Daoy (cell line): ENCODE results near the gene KIAA1586. TPM values are rescaled to one million over a fixed set of nuclear protein-coding genes. Genes with fewer than 3 reads are reported as not detected.
"Not testable (repeated sequence)": the region's sequence is repeated elsewhere in the genome, so short reads cannot be mapped to it uniquely, and the experiment has no call there.

Experiments used
- DNase-seq: peaks from one replicate; pipeline ENCODE4 v3.0.0-alpha.2; 2015; ENCODE audit warnings: low read depth
- total RNA-seq: library from RNA; depleted of rRNA; stranded (reverse); fragments of >200 nt; shearing (Covaris generic); gene quantifications from 2 replicates; pipeline ENCODE4 v1.2.3, GENCODE V29; 2014; rRNA removed

KIAA1586 gene, protein sequence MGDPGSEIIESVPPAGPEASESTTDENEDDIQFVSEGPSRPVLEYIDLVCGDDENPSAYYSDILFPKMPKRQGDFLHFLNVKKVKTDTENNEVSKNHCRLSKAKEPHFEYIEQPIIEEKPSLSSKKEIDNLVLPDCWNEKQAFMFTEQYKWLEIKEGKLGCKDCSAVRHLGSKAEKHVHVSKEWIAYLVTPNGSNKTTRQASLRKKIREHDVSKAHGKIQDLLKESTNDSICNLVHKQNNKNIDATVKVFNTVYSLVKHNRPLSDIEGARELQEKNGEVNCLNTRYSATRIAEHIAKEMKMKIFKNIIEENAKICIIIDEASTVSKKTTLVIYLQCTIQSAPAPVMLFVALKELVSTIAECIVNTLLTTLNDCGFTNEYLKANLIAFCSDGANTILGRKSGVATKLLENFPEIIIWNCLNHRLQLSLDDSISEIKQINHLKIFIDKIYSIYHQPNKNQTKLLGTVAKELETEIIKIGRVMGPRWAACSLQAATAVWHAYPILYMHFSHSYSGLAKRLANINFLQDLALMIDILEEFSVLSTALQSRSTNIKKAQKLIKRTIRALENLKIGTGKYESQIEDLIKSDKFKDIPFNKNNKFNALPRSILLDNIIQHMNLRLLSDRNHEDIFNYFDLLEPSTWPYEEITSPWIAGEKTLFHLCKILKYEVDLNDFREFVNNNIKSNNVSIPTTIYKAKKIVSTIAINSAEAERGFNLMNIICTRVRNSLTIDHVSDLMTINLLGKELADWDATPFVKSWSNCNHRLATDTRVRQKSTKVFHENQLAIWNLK
- 17.4 and 19.7 TPM in 2 replicates for total RNA-seq

DNA sequence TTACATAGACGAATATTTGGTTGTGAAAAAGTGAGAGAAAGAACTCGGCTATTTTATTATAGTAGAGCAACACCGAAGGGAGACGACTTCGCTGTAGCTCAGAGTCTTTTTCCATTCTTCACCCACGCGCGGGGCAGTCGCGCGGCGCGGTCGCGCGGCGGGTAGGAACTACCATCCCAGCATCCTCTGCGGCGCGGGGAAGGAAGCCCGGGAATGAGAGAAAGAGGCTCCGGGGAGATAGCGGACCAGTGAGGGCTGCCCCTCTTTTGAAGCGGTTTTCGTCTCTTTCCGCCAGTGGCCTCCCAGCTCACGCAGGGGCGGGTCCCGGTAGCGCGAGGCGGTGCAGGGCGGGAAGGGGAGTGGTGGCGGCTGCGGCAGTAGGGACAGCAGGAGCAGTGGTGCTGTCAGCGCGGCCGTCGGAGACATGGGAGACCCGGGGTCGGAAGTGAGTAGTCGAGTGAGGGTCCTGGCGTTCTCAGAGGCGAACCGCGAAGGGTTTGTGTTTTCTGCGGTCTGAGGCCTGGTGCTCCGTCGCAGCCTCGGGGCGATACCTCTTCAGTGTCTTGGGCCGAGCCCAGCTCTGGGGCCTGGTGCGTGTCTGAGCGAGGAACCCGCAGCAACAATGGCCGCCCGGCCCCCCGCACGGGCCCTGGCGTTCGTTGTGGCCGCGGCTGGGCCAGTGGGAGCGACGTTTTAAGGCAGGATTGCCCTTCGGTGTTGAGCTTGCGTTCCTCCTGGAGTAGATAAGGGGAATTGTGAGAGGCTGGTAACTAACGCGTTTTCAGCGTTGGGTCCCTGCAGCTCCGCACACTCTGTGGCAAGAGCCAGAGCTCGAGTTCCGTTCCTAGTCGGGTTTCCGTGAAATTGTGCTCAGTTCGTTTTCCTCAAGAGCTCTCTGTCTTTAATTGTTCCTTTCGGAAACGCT lies at the start of gene KIAA1586:
TSS of gene KIAA1586 (plus strand) at position 362 of the 925 bp plus-strand sequence. CDS start at position 425, 63 bp downstream.
- peak; percentile 97 for DNase-seq

DNA sequence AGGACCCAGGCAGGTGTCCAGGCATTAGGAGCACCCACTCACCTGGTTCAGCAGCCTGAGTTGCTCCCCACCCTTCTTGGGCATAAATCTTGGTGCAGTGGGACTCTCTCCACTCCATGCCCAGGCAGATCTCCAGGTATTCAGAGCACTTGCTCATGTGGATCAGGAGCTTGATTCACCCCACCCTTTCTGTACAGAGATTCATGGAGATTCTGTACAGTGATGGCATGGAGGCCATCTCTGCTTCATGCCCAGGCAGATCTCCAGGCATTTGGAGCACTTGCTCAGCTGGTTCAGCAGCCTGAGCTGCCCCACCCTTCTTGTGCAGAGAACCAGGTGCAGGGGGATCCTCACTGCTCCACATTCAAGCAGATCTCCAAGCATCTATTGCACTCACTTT lies 47.4 kb upstream of the KIAA1586 start:
- no peak for DNase-seq

DNA sequence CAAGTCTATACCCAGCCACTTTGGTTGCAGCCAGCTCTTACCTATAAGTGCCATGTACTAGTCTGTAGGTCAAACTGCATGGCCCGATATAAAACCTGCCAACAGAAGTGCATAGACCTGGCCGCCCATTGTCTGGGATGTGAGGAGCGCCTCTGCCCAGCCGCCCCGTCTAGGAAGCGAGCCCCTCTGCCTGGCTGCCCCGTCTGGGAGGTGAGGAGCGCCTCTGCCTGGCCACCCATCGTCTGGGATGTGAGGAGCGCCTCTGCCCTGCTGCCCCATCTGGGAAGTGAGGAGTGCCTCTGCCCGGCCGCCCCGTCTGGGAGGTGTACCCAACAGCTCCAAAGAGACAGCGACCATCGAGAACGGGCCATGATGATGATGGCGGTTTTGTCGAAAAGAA lies 46.7 kb upstream of the KIAA1586 start:
- not testable (repeated sequence) for DNase-seq

DNA sequence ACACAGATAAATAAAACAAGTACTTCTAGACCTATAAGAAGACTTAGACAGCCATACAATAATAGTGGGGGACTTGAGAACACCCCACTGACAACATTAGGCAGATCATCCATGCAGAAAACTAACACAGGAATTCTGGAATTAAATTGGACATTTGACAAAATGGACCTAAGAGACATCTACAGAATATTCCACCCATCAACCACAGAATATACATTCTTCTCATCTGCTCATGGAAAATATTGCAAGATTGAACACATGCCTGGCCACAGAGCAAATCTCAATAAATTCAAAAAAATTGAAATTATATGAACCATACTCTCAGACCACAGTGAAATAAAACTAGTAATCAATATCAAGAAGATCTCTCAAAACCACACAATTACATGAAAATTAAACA lies 44.3 kb upstream of the KIAA1586 start:
- DNase-seq = no peak

DNA sequence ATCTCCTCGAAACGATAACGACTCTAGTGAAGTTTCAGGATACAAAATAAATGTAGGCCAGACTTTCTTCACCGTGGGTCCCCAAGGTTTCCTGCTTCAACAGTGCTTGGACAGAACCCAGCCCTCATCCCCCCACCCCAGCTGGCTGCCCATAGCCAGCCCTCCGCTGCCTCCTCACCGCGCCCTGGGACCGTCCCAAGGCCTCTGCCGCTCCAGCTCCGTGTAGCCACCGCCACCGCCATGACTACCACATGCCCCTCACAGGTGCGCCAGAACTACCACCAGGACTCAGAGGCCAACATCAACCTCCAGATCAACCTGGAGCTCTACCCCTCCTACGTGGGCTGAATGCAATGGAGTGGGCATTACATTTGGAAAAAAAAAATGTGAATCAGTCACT lies 42.2 kb upstream of the KIAA1586 start:
- no peak for DNase-seq

DNA sequence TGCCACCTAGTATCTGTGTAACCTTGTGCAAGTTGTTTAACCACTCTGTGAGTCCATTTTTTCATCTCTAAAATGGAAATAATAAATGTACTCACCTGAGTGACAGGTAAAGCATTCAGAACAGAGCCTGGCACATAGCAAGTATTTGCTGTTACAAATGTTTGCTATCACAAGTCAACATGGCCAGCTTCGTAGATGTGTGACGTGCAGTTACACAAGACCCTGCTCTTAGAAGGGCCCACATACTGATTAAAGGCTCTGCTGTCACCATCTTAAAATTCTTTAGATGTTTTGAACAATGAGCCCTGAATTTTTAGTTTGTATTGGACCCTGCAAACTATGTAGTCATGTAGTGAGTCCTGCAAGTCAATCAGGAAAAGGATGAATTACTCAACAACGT lies 40.4 kb upstream of the KIAA1586 start:
- DNase-seq = no peak

DNA sequence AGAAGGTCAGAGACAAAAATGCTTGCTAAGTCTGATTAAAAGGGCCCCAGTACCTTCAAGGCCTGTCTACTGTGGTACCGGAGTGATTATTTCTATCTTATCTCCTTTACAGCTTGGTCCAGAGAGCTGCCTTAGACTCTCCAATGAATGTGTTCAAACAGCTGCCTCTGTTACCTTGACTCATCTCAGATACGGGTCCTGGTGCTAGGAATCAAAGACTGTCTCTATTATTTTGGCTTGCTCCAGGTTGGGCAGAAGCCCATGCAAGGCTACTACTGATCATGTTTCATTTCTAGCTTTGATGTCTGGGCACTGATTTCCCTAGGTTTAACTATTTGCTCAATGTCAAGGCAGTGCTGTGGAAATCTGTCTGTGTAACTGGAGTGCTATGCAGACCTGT lies 38.4 kb upstream of the KIAA1586 start:
- not testable (repeated sequence) for DNase-seq

DNA sequence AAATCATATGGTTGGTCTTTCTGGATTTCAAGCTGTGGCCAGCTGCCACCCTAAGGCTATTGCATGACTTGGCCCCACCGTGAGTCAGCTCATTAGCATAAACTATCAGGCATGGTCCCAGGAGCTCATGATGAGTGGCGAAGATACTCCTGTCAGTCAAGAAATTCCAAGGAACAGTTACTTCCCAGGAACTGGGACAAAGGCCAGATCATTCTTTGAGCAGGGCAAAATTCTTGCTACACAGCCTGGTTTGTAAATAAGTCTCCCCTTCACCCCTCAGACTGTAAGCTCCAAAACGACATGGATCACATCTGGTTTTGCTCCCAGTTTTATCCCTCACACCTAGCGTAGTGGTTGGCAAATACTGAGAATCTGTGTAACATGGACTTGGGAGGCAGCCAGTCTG lies 33.0 kb upstream of the KIAA1586 start:
- peak; percentile 86 for DNase-seq

DNA sequence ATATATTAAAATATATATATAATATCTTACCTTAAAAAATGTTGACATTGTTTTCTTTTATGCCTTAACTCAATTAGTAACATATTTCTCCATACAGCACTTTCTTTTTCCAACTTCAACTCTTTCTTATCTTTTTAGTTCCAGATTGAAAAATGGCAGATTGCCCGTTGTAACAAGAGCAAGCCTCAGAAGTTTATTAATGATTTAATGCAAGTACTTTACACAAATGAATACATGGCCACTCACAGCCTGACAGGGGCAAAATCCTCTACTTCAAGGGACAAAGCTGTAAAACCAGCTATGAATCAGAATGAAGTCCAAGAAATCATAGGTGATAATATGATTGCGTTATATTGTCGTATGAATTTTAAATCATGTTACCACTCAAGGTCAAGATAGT lies 29.4 kb upstream of the KIAA1586 start:
- no peak for DNase-seq

DNA sequence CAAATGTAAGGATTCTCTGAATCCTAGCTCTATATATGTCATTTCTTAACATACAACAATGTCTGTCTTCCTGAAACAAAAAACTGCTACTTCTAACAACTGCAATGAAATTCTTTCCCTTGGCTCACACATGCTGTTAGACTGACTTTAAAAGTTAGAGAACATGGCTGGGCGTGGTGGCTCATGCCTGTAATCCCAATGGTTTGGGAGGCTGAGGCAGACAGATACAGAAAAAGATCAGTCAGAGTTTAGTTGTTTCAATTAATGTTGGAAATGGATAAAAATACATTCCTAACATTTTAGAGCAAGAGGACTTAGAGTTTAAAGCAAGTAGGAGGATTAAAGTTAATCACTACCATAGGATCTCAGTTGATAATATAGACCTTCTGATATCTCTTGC lies 28.7 kb upstream of the KIAA1586 start:
- no peak for DNase-seq

DNA sequence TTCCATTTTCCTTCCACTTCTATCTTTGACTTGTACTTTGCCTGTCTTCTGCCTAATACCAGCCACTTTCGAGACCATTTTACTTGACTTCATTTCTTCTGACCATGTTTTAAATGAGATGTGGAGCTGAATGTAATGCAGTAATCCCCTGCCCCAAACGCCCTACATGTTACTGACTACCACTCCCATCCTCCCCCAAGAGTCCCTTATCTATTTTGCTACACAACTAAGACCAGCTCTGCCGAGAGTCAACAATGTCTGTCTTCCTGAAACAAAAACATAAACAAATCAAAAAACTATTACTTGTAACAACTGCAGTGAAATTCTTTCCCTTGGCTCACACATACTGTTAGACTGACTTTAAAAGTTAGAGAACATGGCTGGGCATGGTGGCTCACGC lies 27.1 kb upstream of the KIAA1586 start:
- DNase-seq = no peak

DNA sequence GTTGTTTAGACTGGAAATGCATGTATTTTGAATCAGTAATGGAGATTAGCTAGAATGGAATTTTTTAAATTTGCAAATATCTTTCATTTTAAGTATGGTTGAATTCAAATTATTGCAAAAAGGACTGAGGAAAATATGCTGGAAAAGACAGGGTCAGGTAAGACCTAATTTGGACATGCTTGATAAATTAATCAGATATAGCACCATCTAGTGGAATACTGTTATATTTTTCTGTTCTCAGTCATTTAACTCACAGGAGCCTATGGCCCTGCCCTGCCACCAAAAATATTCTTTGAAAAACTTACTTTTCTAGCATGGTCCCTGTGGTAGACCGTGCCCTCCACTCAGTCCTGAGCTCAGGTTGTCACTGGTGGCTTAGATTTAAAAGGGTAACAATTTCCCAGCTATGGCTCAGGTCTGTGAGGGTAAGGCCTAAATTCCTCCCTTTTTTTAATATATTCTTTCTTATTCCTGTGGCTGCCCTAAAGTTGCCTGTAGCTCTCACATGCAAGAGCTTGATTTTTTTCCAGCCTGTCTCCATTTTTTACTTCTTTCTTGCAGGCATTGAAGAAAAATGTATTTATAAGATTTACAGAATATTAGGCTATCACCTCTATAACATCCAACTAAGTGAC lies 25.3 kb upstream of the KIAA1586 start:
- DNase-seq = peak; percentile 10

DNA sequence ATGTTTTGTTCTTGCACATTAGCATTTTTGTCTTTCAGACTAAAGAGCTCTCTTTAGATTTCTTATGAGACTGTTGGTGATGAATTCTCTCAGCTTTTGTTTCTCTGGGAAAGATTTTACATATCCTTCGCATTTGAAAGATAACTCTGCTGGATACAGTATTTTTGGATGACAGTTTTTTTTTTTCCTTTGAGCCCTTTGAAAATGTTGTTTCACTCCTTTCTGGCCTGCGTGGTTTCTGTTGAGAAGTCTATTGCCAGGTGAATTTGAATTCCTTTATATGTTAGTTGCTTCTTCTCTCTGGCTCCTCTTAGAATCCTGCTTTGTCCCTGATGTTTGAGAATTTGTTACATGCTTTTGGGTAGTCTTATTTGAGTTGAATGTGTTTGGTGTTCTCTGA lies 22.2 kb upstream of the KIAA1586 start:
- DNase-seq = no peak

DNA sequence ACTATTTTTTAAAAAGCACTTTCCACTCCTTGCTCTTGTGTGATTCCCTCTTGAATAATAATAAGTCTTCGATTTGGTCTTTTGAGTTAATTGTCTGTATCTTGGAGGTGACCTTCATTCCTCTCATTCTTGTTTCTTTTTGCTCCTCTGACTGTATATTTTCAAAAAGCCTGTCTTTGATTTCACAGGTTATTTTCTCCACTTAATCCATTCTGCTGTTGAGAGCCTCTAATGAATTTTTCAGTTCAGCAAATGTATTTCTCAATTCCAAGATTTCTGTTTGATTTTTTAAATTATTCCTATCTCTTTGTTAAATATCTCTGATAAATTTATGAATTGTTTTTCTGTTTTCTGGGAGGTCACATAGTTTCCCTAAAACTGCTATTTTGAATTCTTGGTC lies 21.7 kb upstream of the KIAA1586 start:
- no peak for DNase-seq

DNA sequence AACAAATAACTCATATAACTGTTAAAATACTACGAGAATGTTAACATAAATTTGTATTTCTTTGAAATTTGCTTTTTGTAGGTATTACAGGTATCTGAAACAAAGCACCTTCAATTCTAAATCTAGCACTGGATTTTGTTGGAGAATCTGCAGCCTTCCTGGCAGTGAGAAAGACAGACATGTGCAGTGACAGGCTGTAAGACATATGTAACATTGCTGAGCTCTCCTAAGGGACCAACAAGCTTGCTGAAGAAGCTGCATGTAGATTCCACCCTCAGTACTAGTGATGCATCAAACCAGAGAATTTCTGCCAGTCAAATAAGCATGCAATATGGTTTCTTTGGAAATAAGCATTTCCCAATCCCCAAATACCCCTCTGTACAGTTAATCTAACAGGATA lies 20.5 kb upstream of the KIAA1586 start:
- DNase-seq = no peak

DNA sequence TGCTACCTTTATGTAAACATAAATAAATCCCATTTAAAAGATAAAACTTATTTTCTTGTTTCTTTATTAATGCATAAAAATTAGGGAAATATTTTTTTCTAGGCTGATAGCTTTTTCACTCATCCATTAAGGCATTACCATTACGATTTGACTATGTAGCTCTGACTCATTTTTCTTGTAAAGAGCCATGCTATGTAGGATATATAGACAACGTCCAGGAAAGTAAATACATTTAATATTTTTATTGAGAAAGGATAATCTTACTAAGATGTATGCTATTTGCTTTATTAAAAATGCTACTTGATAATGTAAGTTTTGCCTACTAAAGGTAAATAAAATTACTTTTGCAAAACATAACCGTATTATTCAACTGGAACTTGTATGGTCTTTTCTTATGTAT lies 19.2 kb upstream of the KIAA1586 start:
- no peak for DNase-seq

DNA sequence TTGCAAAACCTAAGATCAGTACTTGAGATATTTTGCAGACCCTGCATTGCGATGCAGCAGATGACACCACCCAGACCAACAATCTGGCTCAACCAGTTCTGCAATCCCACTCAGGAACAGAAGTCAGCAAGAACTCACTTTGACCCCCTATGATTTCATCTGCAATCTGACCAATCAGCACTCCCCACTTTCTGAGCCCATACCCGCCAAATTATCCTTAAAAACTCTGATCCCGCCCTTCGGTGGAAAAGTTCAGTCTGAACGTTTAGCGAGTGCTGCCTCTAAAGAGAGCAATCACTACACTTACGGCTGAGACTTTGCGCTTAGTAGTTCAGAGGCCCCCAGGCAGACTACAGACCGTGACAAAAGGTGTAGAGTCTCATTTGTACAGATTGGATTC lies 17.3 kb upstream of the KIAA1586 start:
- no peak for DNase-seq

DNA sequence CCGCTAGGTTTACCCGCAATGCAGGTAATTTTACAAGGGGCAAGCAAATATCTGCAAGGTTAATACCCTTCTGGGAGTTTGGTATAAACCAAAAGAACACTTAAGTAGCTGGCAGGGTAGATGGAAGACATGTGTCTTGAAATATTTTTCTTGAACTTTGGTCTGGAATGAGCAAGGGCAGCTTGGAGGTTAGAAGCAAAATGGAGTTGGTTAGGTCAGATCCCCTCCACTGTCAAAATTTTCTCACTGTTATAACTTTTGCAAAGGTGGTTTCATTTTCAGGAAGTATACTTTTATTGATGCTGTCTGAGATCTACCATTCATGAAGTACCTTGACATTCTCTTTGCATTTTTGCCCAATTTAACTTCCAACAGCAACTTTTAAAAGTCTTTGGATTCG lies 13.3 kb upstream of the KIAA1586 start:
- no peak for DNase-seq

DNA sequence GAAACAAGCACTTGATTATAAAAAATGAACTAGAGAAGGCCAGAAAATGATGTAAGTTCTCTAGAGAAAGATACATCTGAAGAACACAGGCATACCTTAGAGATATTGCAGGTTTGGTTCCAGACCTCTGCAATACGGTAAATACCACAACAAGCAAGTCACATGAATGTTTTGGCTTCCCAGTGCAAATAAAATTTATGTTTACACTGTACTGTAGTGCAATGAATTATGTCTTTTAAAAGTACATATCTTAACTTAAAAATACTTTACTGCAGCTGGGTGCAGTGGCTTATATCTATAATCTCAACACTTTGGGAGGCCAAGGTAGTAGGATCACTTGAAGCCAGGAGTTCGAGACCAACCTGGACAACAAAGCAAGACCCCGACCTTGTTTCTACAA lies 10.9 kb upstream of the KIAA1586 start:
- no peak for DNase-seq

DNA sequence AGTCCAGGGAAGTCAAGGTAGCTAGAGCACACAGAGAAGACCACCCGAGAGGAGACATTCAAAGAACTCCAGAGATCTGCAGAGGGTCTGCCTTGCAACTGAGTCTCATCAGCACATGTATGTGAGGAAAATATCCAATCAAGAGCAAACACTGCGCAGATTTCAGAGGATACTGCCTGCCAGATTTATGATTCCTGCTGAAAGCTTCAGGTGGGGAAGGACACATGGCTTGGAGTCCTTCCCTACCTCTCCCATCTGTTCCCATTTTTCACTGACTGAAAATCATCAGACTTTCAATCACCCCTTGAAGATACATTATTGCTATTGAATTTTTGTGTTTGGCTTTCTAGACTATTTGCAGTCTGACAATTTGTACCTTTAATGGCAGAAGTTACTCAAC lies 7.6 kb upstream of the KIAA1586 start:
- no peak for DNase-seq

DNA sequence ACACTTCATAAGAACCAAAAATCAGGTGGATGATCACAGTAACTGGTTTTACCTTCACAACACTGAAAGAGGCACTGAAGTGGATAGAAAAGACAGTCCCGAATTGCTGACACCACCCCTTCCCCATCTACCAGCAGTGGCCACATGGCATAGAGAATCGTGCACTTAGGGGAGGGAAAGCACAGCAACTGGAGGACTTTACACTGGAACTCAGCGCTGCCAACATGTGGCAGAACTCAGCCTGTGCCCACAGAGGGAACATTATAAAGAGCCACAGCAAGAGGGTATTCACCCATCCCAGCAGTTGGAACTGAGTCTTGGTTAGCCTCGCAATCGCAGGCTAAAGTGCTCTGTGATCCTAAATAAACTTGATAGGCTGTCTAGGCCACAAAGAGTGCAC lies 6.5 kb upstream of the KIAA1586 start:
- no peak for DNase-seq

DNA sequence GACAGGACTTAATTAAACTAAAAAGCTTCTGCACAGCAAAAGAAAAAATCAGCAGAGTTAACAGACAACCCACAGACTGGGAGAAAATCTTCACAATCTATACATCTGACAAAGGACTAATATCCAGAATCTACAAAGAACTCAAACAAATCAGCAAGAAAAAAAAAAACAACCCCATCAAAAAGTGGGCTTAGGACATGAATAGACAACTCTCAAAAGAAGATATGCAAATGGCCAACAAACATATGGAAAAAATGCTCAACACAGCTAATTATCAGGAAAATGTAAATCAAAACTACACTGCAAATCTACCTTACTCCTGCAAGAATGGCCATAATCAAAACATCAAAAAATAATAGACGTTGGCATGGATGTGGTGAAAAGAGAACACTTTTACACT lies 2.4 kb upstream of the KIAA1586 start:
- not testable (repeated sequence) for DNase-seq
